IgD-negative memory B cell (primary cell): Measurements from ENCODE around the gene DTD2. TPM values are rescaled to one million over a fixed set of nuclear protein-coding genes. Genes with fewer than 3 reads are reported as not detected.

Experiments used
- H3K27ac Mint-ChIP-seq, 3 donors: one replicate each; pipeline ENCODE4 v1.8.0; 2020 to 2022; ENCODE audit warnings: mild to moderate bottlenecking in 3 of 3, mixed read lengths in 3 of 3, moderate library complexity in 1 of 3
- H3K27me3 Mint-ChIP-seq: one replicate; pipeline ENCODE4 v1.8.0; 2021; ENCODE audit warnings: mixed read lengths
- H3K36me3 Mint-ChIP-seq: one replicate; pipeline ENCODE4 v1.8.0; 2020; ENCODE audit warnings: mild to moderate bottlenecking, mixed read lengths
- H3K4me1 Mint-ChIP-seq, 3 donors: one replicate each; pipeline ENCODE4 v1.8.0; 2020 to 2022; ENCODE audit warnings: mixed read lengths in 3 of 3, mild to moderate bottlenecking in 1 of 3
- H3K4me3 Mint-ChIP-seq, 4 donors: one replicate each; pipeline ENCODE4 v1.8.0; 2020 to 2022; ENCODE audit warnings: mild to moderate bottlenecking in 4 of 4, mixed read lengths in 4 of 4, moderate library complexity in 3 of 4
- H3K9me3 Mint-ChIP-seq, 3 donors: one replicate each; pipeline ENCODE4 v1.8.0; 2020 to 2021; ENCODE audit warnings: mixed read lengths in 3 of 3, mild to moderate bottlenecking in 1 of 3
- polyA plus RNA-seq: library from polyadenylated mRNA; unstranded; fragments of 300-500 nt; fragmentation: Illumina TruSeq; gene quantifications from one replicate; pipeline ENCODE4 v1.2.3, GENCODE V29; 2021

DTD2 gene
- 22.1 TPM for polyA plus RNA-seq

- peaks cover 4% of the 10 kb centered on the region for H3K36me3 Mint-ChIP-seq
- H3K4me1 Mint-ChIP-seq = peaks cover 24 to 38% (median 24%) of the 10 kb centered on the region in 3 donors
- H3K9me3 Mint-ChIP-seq = no peaks in the 10 kb centered on the region
- peak within 1 kb of the TSS; percentile 93 to 98 (median 94) for H3K27ac Mint-ChIP-seq
- peak within 1 kb of the TSS; percentile 93 to 99 (median 98) for H3K4me3 Mint-ChIP-seq
- H3K27me3 Mint-ChIP-seq = no peaks in the 10 kb centered on the region
Observed at GRCh38 chr14:31456841-31457664, at the start of gene DTD2. Gene DTD2 (minus strand): TSS chr14:31457506. CDS start chr14:31457393, 113 bp downstream.

- H3K27ac Mint-ChIP-seq = no peak overlapping the region
- no peaks in the 10 kb centered on the region for H3K9me3 Mint-ChIP-seq
Observed at GRCh38 chr14:31505411-31505810, 48.1 kb upstream of the DTD2 start.

GRCh38 chr14:31501870-31502269 lies 44.6 kb upstream of the DTD2 start:
- no peaks in the 10 kb centered on the region for H3K27me3 Mint-ChIP-seq
- H3K36me3 Mint-ChIP-seq = no peaks in the 10 kb centered on the region
- no peak overlapping the region for H3K4me3 Mint-ChIP-seq
- peaks cover 0 to 2% (median 0%) of the 10 kb centered on the region in 3 donors for H3K9me3 Mint-ChIP-seq
- H3K27ac Mint-ChIP-seq = no peak overlapping the region
- no peaks in the 10 kb centered on the region for H3K4me1 Mint-ChIP-seq

More at GRCh38 chr14:31505411-31505810, 48.1 kb upstream of the DTD2 start:
- Mint-ChIP-seq H3K4me3 (no peak overlapping the region), H3K27me3 (no peaks in the 10 kb centered on the region), H3K36me3 (no peaks in the 10 kb centered on the region), H3K4me1 (no peaks in the 10 kb centered on the region)

- no peaks in the 10 kb centered on the region for H3K9me3 Mint-ChIP-seq
- H3K36me3 Mint-ChIP-seq = no peaks in the 10 kb centered on the region
- peaks cover 17 to 34% (median 31%) of the 10 kb centered on the region in 3 donors for H3K4me1 Mint-ChIP-seq
- H3K27ac Mint-ChIP-seq = no peak overlapping the region
- H3K4me3 Mint-ChIP-seq = peak overlapping the region in 1 of 4 donors; percentile 42
- H3K27me3 Mint-ChIP-seq = peaks cover 2% of the 10 kb centered on the region
Observed at GRCh38 chr14:31492759-31493498, 35.6 kb upstream of the DTD2 start.

GRCh38 chr14:31489691-31490090 lies 32.4 kb upstream of the DTD2 start:
- Mint-ChIP-seq H3K4me3 (peak overlapping the region in 2 of 4 donors; percentile 1 to 38), H3K4me1 (peaks cover 19 to 39% (median 39%) of the 10 kb centered on the region in 3 donors), H3K27me3 (peaks cover 5% of the 10 kb centered on the region), H3K9me3 (no peaks in the 10 kb centered on the region), H3K27ac (peak overlapping the region in 2 of 3 donors; percentile 3 to 13), H3K36me3 (no peaks in the 10 kb centered on the region)

GRCh38 chr14:31487886-31488285 lies 30.6 kb upstream of the DTD2 start, which contains the start of gene GPR33:
Gene GPR33 (minus strand): TSS chr14:31488039. CDS start chr14:31483965, 4,074 bp downstream.
- Mint-ChIP-seq H3K4me3 (no peak within 1 kb of the TSS), H3K27ac (no peak within 1 kb of the TSS), H3K4me1 (peaks cover 16 to 28% (median 28%) of the 10 kb centered on the region in 3 donors), H3K27me3 (peaks cover 5% of the 10 kb centered on the region), H3K36me3 (no peaks in the 10 kb centered on the region), H3K9me3 (no peaks in the 10 kb centered on the region)

GRCh38 chr14:31486764-31487163 lies 29.5 kb upstream of the DTD2 start:
- Mint-ChIP-seq H3K9me3 (no peaks in the 10 kb centered on the region), H3K27me3 (peaks cover 3% of the 10 kb centered on the region)

GRCh38 chr14:31484754-31485153 lies 27.4 kb upstream of the DTD2 start:
- no peaks in the 10 kb centered on the region for H3K9me3 Mint-ChIP-seq
- H3K4me3 Mint-ChIP-seq = no peak overlapping the region
- peaks cover 8 to 23% (median 13%) of the 10 kb centered on the region in 3 donors for H3K4me1 Mint-ChIP-seq
- no peak overlapping the region for H3K27ac Mint-ChIP-seq
- no peaks in the 10 kb centered on the region for H3K36me3 Mint-ChIP-seq
- H3K27me3 Mint-ChIP-seq = peaks cover 3% of the 10 kb centered on the region

More at GRCh38 chr14:31486764-31487163, 29.5 kb upstream of the DTD2 start:
- H3K36me3 Mint-ChIP-seq = no peaks in the 10 kb centered on the region
- H3K4me1 Mint-ChIP-seq = peaks cover 13 to 28% (median 24%) of the 10 kb centered on the region in 3 donors
- H3K27ac Mint-ChIP-seq = no peak overlapping the region
- H3K4me3 Mint-ChIP-seq = no peak overlapping the region

- Mint-ChIP-seq H3K4me1 (peaks cover 0 to 5% (median 0%) of the 10 kb centered on the region in 3 donors), H3K27ac (no peak overlapping the region), H3K4me3 (no peak overlapping the region), H3K27me3 (no peaks in the 10 kb centered on the region), H3K36me3 (no peaks in the 10 kb centered on the region), H3K9me3 (no peaks in the 10 kb centered on the region)
Observed at GRCh38 chr14:31480156-31480555, 22.9 kb upstream of the DTD2 start.

GRCh38 chr14:31479027-31479426 lies 21.7 kb upstream of the DTD2 start:
- Mint-ChIP-seq H3K36me3 (no peaks in the 10 kb centered on the region), H3K4me3 (no peak overlapping the region), H3K9me3 (no peaks in the 10 kb centered on the region), H3K4me1 (peaks cover 0 to 5% (median 0%) of the 10 kb centered on the region in 3 donors), H3K27me3 (peaks cover 2% of the 10 kb centered on the region), H3K27ac (no peak overlapping the region)

- Mint-ChIP-seq H3K4me1 (peaks cover 0 to 5% (median 0%) of the 10 kb centered on the region in 3 donors), H3K27ac (peak overlapping the region in 1 of 3 donors; percentile 40), H3K36me3 (no peaks in the 10 kb centered on the region), H3K27me3 (peaks cover 3% of the 10 kb centered on the region), H3K4me3 (no peak overlapping the region), H3K9me3 (peaks cover 0 to 3% (median 0%) of the 10 kb centered on the region in 3 donors)
Observed at GRCh38 chr14:31477248-31477647, 19.9 kb upstream of the DTD2 start.

- Mint-ChIP-seq H3K27ac (no peak overlapping the region), H3K4me1 (peaks cover 0 to 5% (median 0%) of the 10 kb centered on the region in 3 donors), H3K9me3 (peaks cover 0 to 3% (median 0%) of the 10 kb centered on the region in 3 donors), H3K4me3 (no peak overlapping the region), H3K36me3 (no peaks in the 10 kb centered on the region), H3K27me3 (peaks cover 3% of the 10 kb centered on the region)
Observed at GRCh38 chr14:31476131-31476866, 19.0 kb upstream of the DTD2 start.

- Mint-ChIP-seq H3K4me1 (peaks cover 4% of the 10 kb centered on the region in 3 donors), H3K27me3 (no peaks in the 10 kb centered on the region), H3K4me3 (peak overlapping the region in 1 of 4 donors; percentile 38), H3K36me3 (peaks cover 2% of the 10 kb centered on the region), H3K9me3 (no peaks in the 10 kb centered on the region), H3K27ac (no peak overlapping the region)
Observed at GRCh38 chr14:31466554-31466953, 9.2 kb upstream of the DTD2 start.

GRCh38 chr14:31465111-31465510 lies 7.8 kb upstream of the DTD2 start:
- no peaks in the 10 kb centered on the region for H3K9me3 Mint-ChIP-seq
- H3K4me3 Mint-ChIP-seq = no peak overlapping the region
- no peaks in the 10 kb centered on the region for H3K36me3 Mint-ChIP-seq
- H3K27ac Mint-ChIP-seq = no peak overlapping the region
- H3K4me1 Mint-ChIP-seq = peaks cover 4 to 5% (median 4%) of the 10 kb centered on the region in 3 donors
- no peaks in the 10 kb centered on the region for H3K27me3 Mint-ChIP-seq
